ENCODE results near the gene FCHO1.
A peak's percentile ranks its signal among the peaks of the same experiment; 100 is the strongest.

Gene FCHO1

GRCh38 chr19:17751103-17751911 lies at the start of gene FCHO1:
TSS of gene FCHO1 (plus strand) at chr19:17751477. CDS start at chr19:17755165, 3,688 bp downstream.
- DNase-seq: no peak

- DNase-seq: peak; percentile 6
Measured at GRCh38 chr19:17703824-17704463, 47.3 kb upstream of the FCHO1 start.

- DNase-seq: peak; percentile 32
Measured at GRCh38 chr19:17706750-17707181, 44.5 kb upstream of the FCHO1 start.

GRCh38 chr19:17711851-17712250 lies 39.4 kb upstream of the FCHO1 start:
- no peak for DNase-seq

- DNase-seq: no peak
Measured at GRCh38 chr19:17716309-17716929, 34.9 kb upstream of the FCHO1 start.

GRCh38 chr19:17718550-17718946 lies 32.7 kb upstream of the FCHO1 start:
- no peak for DNase-seq

GRCh38 chr19:17718947-17719711 lies 32.1 kb upstream of the FCHO1 start, which contains the start of gene MAP1S:
TSS of gene MAP1S (plus strand) at chr19:17719480. CDS start at chr19:17719503, 23 bp downstream.
- DNase-seq: peak; percentile 52

GRCh38 chr19:17719730-17720400 lies 31.4 kb upstream of the FCHO1 start:
- no peak for DNase-seq

GRCh38 chr19:17720440-17720839 lies 30.8 kb upstream of the FCHO1 start:
- DNase-seq: no peak

GRCh38 chr19:17721111-17721628 lies 30.1 kb upstream of the FCHO1 start:
- no peak for DNase-seq

GRCh38 chr19:17721821-17722220 lies 29.5 kb upstream of the FCHO1 start:
- DNase-seq: no peak

- no peak for DNase-seq
Measured at GRCh38 chr19:17722655-17723240, 28.5 kb upstream of the FCHO1 start.

- no peak for DNase-seq
Measured at GRCh38 chr19:17724655-17725054, 26.6 kb upstream of the FCHO1 start.

GRCh38 chr19:17725422-17726078 lies 25.7 kb upstream of the FCHO1 start:
- DNase-seq: no peak

GRCh38 chr19:17726136-17726741 lies 25.0 kb upstream of the FCHO1 start:
- no peak for DNase-seq

GRCh38 chr19:17726964-17727773 lies 24.1 kb upstream of the FCHO1 start:
- DNase-seq: no peak

- DNase-seq: no peak
Measured at GRCh38 chr19:17727843-17728242, 23.4 kb upstream of the FCHO1 start.

GRCh38 chr19:17733127-17733526 lies 18.1 kb upstream of the FCHO1 start:
- no peak for DNase-seq

GRCh38 chr19:17734146-17734545 lies 17.1 kb upstream of the FCHO1 start:
- DNase-seq: no peak

- DNase-seq: no peak
Measured at GRCh38 chr19:17735410-17735809, 15.9 kb upstream of the FCHO1 start.

Data from fibroblast of upper back skin (primary cell).